Neuron (in vitro differentiated cells): ENCODE measurements around the gene GCSH.
A peak's percentile ranks its signal among the peaks of the same experiment; 100 is the strongest.

Experiments
- H2AFZ ChIP-seq: one replicate; pipeline ENCODE4 v1.6.1; 2013; ENCODE audit warnings: low read depth, mild to moderate bottlenecking, inconsistent platforms, low read length, moderate library complexity
- H3K27me3 ChIP-seq: one replicate; pipeline ENCODE4 v1.6.1; 2013; ENCODE audit warnings: low read length; ENCODE audit not compliant: insufficient read depth
- H3K36me3 ChIP-seq: one replicate; pipeline ENCODE4 v1.6.1; 2013; ENCODE audit warnings: low read length; ENCODE audit not compliant: insufficient read depth
- H3K4me1 ChIP-seq: one replicate; pipeline ENCODE4 v1.6.1; 2013; ENCODE audit warnings: low read length; ENCODE audit not compliant: insufficient read depth
- H3K4me3 ChIP-seq: 2 replicates; pipeline ENCODE4 v1.5.1; 2013; ENCODE audit warnings: mild to moderate bottlenecking, low read length, moderate library complexity
- H3K9me3 ChIP-seq: one replicate; pipeline ENCODE4 v1.6.1; 2013; ENCODE audit warnings: low read length

The GCSH gene

GRCh38 chr16:81060576-81061306 is 35.5 kb downstream of the GCSH start:
- Histone ChIP-seq H3K4me3 (no peak overlapping the region), H3K9me3 (no peaks in the 10 kb centered on the region), H3K4me1 (no peaks in the 10 kb centered on the region), H2AFZ (no peak overlapping the region), H3K36me3 (peaks cover 4% of the 10 kb centered on the region), H3K27me3 (no peaks in the 10 kb centered on the region)

- no peaks in the 10 kb centered on the region for H3K36me3 ChIP-seq
- no peaks in the 10 kb centered on the region for H3K4me1 ChIP-seq
- H3K4me3 ChIP-seq = no peak overlapping the region
- no peaks in the 10 kb centered on the region for H3K9me3 ChIP-seq
- no peak overlapping the region for H2AFZ ChIP-seq
- H3K27me3 ChIP-seq = no peaks in the 10 kb centered on the region
Measured at GRCh38 chr16:81053761-81054160, 42.4 kb downstream of the GCSH start.

- H3K27me3 ChIP-seq = no peaks in the 10 kb centered on the region
- H3K36me3 ChIP-seq = peaks cover 74% of the 10 kb centered on the region
- H3K9me3 ChIP-seq = no peaks in the 10 kb centered on the region
- H3K4me3 ChIP-seq = no peak overlapping the region
- no peaks in the 10 kb centered on the region for H3K4me1 ChIP-seq
- no peak overlapping the region for H2AFZ ChIP-seq
Measured at GRCh38 chr16:81042821-81043220, 53.4 kb downstream of the GCSH start.

- H3K4me3 ChIP-seq = no peak overlapping the region
- peaks cover 7% of the 10 kb centered on the region for H3K4me1 ChIP-seq
- H2AFZ ChIP-seq = no peak overlapping the region
- H3K36me3 ChIP-seq = peaks cover 79% of the 10 kb centered on the region
- no peaks in the 10 kb centered on the region for H3K27me3 ChIP-seq
- H3K9me3 ChIP-seq = no peaks in the 10 kb centered on the region
Measured at GRCh38 chr16:81041696-81042095, 54.5 kb downstream of the GCSH start.

- no peak overlapping the region for H3K4me3 ChIP-seq
- peaks cover 75% of the 10 kb centered on the region for H3K36me3 ChIP-seq
- no peaks in the 10 kb centered on the region for H3K27me3 ChIP-seq
- H3K4me1 ChIP-seq = peaks cover 9% of the 10 kb centered on the region
- H3K9me3 ChIP-seq = no peaks in the 10 kb centered on the region
- H2AFZ ChIP-seq = no peak overlapping the region
Measured at GRCh38 chr16:81040842-81041241, 55.4 kb downstream of the GCSH start.

GRCh38 chr16:81040131-81040530 is 56.1 kb downstream of the GCSH start:
- Histone ChIP-seq H3K4me1 (peaks cover 9% of the 10 kb centered on the region), H3K27me3 (no peaks in the 10 kb centered on the region), H3K9me3 (no peaks in the 10 kb centered on the region), H2AFZ (no peak overlapping the region), H3K4me3 (no peak overlapping the region), H3K36me3 (peaks cover 70% of the 10 kb centered on the region)

- H3K9me3 ChIP-seq = no peaks in the 10 kb centered on the region
- H3K4me3 ChIP-seq = peak overlapping the region; percentile 67
- H3K36me3 ChIP-seq = peaks cover 38% of the 10 kb centered on the region
- H2AFZ ChIP-seq = no peak overlapping the region
- no peaks in the 10 kb centered on the region for H3K27me3 ChIP-seq
- peaks cover 9% of the 10 kb centered on the region for H3K4me1 ChIP-seq
Measured at GRCh38 chr16:81036751-81037350, 59.3 kb downstream of the GCSH start.

- H3K9me3 ChIP-seq = no peaks in the 10 kb centered on the region
- peak overlapping the region; percentile 58 for H2AFZ ChIP-seq
- H3K4me1 ChIP-seq = peaks cover 9% of the 10 kb centered on the region
- H3K27me3 ChIP-seq = no peaks in the 10 kb centered on the region
- H3K36me3 ChIP-seq = peaks cover 32% of the 10 kb centered on the region
- peak overlapping the region; percentile 67 for H3K4me3 ChIP-seq
Measured at GRCh38 chr16:81035975-81036750, 60.0 kb downstream of the GCSH start.

GRCh38 chr16:81035398-81035974 is 60.7 kb downstream of the GCSH start, which contains the start of gene ATMIN:
TSS of gene ATMIN (plus strand) at chr16:81035842. CDS start at chr16:81035871, 29 bp downstream.
- H2AFZ ChIP-seq = peak within 1 kb of the TSS; percentile 58
- H3K4me1 ChIP-seq = peaks cover 9% of the 10 kb centered on the region
- peak within 1 kb of the TSS; percentile 67 for H3K4me3 ChIP-seq
- H3K36me3 ChIP-seq = peaks cover 25% of the 10 kb centered on the region
- no peaks in the 10 kb centered on the region for H3K27me3 ChIP-seq
- no peaks in the 10 kb centered on the region for H3K9me3 ChIP-seq
